GM19240 (cell line): ENCODE results near the gene ACTL7A.
A peak's percentile ranks its signal among the peaks of the same experiment; 100 is the strongest.
"Not testable (repeated sequence)": the region's sequence is repeated elsewhere in the genome, so short reads cannot be mapped to it uniquely, and the experiment has no call there.

Source experiments
- DNase-seq: peaks from one replicate; pipeline ENCODE4 v3.0.0; 2011; ENCODE audit warnings: low spot score; ENCODE audit not compliant: insufficient read length

Gene ACTL7A

GRCh38 chr9:108848296-108848695 lies 13.8 kb upstream of the ACTL7A start:
- not testable (repeated sequence) for DNase-seq

DNA sequence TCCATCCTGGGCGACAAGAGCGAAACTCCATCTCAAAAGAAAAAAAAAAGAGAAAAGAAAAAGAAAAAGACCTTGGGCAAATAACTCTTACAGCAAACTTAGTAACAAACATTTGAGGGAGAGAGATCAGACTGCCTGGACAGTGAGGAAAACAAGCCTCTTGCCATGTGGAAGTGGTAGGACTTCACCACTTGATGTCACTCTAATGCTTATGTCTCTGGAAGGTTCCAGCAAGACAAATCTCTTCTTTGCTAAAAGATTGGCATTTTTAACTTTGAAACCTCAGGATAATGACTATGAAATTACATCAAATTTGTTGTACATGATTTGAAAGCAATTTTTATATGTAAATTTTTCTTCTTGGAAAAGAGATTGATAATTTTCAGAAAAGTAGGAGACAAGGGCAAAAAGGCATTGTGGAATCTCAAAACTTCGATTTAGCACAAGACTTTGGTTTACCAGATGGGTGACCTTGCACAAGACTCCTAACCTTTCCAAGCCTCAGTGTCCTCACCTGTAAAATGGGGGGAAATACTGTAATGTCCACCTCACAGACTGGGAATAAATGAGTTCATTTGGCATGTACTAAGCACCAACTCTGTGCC lies 11.7 kb upstream of the ACTL7A start:
- DNase-seq, result no peak

DNA sequence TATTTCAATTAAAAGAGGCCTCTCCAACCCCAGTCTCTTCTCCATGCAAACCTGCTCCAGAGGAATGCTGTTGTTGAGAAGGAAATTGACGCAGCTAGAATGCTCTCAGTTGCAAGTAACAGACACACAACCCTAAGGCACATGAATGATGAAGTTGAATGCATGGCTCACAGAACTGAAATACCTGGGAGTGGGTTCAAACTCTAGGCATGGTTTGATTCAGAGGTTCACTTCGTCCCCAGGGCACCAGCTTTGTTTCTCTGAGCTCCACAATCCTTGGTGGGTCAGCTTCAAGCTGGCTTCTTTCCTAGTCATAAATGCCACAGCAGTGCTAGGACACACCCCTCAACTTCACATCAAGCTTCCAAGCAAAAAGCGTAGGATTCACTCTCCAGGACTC lies 10.9 kb upstream of the ACTL7A start:
- DNase-seq, result no peak

DNA sequence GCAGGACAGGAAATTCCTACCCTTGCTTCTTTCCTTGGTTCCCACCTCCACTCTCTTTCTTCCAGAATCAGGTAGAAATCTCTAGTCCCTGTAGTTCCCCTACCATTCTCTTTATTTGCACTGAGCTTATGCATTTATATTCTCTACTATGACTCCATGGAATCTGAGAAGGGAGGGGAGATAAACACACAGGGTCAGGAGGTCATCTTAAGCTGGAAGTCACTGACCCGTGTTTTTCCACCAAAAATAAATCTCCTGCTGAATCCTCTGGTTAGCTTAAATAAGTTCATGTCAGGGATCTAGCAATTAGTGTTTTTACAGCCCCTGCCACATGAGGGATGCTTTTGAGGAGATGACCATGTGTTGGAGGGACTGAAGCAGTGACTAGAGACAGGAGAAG lies 10.0 kb upstream of the ACTL7A start:
- no peak for DNase-seq

DNA sequence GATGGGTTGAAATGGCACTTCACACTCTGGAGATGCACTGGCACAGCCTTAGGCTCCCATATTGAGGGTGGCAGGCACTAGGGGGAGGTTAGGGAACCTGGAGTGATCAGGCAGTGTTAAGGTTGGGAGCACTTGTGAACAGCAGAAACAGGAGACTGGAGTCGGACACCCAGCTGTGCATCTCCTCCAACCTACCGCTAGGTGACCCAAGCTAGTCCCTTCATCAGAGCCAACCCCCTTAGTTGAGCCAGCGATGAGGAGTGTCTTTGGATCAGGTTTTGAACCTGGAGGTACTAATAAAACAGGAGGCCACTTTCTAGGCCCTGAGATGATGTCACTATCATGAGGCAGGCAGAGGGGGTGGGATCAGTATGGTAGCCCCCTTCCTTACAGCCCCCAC lies 8.0 kb upstream of the ACTL7A start:
- DNase-seq, result no peak

DNA sequence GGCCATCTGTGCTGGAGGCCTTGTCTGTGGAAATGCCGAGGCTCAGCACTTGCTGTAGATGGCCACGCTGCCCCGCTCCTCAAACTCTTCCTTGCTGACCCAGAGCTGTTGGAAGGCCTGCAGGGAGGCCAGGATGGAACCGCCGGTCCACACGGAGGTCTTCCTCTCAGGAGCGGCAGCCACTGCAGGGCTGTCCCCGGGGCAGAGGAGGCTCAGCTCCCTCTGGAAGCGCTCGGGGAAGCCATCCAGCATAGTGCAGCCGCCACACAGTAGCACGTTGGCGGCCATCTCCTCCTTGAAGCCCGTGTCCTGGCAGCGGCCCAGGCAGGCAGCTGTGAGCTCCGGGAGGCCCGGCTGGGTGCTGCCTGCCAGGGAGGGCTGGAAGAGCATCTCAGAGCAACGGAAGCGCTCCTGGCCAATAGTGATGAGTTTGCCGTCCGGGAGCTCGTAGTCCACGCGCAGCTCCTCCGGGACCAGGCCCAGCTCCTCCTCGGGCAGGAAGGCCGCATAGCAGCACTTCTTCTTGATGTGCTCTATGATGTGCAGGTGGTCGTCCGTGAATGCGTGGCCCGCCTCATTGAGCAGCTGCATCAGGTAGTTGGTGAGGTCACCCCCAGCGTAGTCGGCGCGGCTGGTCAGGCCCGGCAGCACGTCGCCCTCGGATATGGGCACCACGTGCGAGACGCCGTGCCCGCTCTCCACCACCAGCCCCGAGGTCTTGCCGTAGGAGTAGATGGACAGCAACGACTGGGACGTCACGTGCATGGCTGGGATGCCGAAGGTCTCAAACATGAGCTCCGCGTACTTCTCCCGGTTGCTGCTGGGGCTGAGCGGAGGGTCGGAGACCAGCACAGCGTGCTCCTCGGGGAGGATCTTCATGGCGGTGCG lies 7.2 kb upstream of the ACTL7A start:
- DNase-seq, result no peak

GRCh38 chr9:108855529-108855886 lies 6.6 kb upstream of the ACTL7A start:
- no peak for DNase-seq

DNA sequence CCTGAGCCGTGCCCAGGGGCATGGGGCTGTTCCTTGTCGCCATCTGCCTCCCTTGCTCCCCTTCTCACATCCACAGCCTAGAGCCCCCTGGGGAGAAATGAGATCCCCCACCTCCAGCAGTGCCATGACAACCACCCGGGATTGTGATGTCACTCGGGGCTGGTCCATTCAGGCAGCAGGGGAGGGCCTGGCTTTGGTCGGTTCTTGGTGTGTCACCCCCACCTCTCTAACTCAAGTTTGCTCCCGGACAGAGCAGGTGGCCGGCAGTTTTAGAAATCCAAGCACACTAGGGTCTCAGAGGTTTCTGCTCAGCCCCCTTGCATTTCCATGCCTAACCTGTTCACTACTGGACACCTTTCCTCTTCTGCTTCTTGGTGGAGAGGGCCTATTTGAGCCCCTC lies 6.2 kb upstream of the ACTL7A start, which contains the start of gene ACTL7B:
TSS of gene ACTL7B (minus strand) at position 99 of the 400 bp plus-strand sequence. CDS start at position 43, 56 bp downstream.
- DNase-seq, result no peak

- no peak for DNase-seq
Measured at GRCh38 chr9:108857572-108857971, 4.5 kb upstream of the ACTL7A start.

DNA sequence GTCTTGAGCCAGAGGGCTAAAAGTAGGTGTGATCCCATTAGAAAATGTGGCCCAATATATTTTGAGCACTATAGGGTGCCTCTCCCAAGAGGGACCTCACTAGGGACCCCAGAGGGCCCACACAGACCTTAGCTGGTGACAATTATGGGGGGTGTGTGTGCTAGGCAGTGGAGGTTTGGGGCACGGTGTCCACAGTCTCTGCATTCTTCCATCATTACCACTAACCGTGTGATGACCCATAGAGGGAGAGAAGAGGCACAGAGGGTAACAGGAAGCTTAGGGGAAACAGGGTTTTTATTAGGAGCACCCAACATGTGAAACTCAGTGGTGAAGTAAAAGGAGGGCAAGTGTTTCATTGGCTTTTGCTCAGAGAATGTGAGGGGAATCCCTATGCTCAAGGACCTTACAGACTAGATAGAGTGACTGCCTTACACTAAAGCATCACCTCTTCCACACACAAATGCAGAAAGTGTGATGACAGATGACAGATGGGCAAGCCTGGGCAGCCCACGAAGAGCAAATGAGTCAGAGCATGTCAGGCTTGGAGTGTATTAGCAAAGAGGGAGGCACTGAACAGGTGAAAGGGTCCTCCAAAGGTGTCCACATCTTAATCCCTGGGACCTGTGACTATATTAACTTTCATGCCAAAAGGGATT lies 2.5 kb upstream of the ACTL7A start:
- peak; percentile 19 for DNase-seq

- DNase-seq, result no peak
Measured at GRCh38 chr9:108860354-108860753, 1.7 kb upstream of the ACTL7A start.

DNA sequence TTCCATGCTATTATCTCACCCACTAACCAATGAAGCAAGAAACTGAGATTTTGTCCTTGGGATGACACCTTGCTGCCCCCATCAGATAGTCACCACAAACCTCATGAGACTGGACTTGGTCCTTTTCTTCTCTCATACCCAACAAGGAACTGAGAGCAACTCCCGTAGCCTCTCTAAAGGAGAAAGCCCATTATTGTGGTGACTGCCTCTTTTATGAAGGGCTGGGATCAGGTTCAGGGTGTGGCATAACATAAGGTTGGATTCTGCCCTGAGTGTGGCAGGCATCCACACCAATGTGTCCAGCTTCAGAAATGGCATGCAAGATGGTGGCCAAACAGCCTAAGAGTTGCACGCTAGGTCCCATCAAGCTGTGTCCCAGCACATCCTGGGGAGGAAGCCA lies 1.3 kb upstream of the ACTL7A start:
- no peak for DNase-seq

DNA sequence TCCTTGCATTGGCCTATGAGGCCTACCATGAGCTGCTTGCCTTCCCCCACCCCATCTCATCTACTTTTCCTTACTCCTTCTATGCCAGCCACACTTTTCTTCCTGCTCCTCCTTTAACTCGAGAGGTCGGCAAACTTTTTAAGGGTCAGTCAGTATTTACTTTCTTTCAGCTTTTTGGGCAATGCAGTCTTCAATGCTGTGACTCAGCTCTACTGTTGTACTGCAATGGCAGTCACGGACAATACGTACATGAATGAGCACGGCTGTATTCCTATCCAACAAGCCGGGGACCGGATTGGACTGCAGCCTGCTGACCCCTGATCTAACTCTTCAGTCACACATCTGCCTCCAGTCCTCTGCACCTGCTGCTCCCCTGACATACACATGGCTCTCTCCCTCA lies 602 bp upstream of the ACTL7A start:
- no peak for DNase-seq

DNA sequence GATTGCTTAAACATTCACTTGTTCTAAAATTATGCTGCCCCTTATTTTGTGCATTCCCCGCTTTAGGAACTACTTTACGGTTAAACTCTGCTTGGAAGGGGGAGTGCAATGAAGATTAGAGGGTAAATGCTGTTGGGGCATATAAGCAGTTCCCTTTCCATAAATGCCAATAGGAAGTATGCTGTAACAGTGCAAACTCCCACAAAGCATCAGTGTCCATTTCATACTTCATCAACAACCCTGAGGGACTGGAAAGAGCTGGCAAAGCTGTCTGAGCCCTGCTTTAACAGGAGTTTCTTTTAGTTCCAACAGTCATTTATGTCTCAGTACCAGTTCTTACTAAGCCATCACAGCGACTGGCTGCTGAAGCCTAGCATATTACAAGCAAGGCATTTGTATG lies 1.8 kb downstream of the ACTL7A start:
- no peak for DNase-seq

GRCh38 chr9:108864446-108864845 lies 2.4 kb downstream of the ACTL7A start:
- no peak for DNase-seq

DNA sequence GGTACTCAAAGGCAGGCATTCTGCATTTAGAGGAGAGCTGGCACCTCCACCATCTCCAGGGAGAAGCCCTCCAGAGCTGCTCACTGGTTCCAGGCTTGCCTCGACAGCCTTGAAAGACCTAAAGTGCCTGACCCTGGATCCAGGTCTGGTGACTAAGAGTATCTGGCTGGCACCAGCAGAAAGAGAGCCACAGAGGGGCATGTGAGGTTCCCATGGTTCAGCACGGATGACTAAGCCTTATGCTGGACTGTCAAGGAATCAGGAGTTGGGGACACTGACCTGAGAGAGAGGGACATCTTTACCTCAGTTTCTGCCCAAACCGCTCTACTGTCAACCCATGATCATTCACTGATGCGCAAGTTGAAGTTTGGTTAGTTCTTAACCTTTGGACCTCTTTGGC lies 3.0 kb downstream of the ACTL7A start:
- DNase-seq, result no peak

DNA sequence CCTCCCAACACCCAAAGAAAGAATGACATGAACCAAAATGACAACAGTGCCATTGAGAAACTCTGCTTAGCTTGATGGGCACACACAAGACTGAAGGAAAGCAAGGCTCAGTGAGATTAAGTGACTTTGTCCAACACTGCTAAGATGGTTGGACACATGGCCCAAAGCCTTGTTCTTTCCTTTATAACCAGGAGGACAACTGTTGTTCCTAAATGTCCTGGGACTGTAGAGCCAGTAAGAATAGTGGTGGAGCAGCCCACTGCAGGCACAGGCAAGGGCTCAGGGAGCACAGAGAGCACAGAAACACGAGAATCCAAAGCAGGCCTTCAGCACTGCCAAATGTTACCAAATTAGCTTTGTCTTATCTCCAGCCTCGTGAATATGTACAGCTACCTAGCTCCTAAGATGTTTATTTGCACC lies 3.9 kb downstream of the ACTL7A start:
- DNase-seq, result no peak

- DNase-seq, result no peak
Measured at GRCh38 chr9:108867116-108867515, 5.0 kb downstream of the ACTL7A start.

- DNase-seq, result no peak
Measured at GRCh38 chr9:108867829-108868228, 5.8 kb downstream of the ACTL7A start.

DNA sequence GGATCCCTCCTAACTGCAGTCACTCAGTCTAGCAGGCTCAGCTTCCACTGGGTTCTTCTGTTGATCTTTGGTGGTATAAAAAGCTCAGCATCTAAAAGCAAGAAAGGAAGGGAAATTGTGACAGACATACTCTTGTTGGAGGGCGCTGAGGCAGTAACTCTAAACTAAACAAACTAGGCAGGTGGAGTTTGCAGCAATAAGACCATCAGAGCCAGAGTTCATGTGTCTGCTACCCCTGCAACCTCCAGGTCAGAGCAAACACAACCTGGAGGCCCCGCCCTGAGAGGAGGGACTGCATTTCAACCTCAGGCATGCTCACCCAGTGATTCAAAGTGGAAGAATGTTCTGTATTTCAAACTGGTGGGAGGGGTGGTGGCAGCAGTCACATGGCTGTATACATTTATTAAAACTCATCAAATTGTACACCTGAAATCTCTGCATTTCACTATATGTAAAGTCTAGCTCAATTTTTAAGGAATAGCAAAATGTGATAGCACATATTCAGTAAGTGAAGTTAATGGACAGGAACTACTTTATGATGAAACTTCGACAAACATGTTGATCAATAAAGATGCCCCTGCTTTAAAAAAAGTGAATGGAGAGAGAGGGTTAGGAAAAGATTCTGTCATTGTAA lies 7.1 kb downstream of the ACTL7A start:
- DNase-seq, result no peak

DNA sequence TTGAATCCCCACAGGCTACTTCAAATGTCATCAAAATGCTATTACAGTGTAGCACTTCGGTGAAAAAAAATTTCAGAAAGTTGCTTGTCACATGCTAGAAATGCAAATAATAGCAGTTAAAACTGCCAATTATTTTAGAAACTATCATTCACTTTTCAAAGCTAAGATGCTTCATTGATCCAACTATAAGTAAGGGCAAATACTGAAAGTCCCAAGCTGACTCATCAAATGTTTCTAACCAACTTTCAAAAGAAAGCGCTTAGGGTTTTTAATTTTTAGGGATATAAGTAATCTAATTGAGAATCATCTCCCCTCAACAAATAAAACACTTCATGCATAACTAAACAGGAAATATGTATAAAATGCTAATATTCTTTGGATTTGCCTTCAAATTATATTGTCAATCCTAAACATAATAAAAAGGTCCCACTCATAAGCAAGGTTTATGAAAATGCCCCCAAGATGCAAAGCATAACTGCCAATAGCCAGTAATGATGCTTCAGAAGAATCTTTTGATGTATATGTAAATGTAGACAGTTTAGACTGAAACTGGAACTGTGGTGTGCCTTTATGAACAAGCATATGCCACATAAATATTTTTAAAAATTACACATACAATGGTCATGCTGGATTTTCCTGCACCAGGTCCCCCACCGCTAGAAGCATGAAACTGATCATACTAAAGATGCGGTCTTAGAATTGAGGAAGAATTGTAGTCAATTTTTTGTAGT lies 12.2 kb downstream of the ACTL7A start:
- DNase-seq, result no peak
